ENCODE measurements around the gene ATG16L2. TPM values are rescaled to one million over a fixed set of nuclear protein-coding genes. Genes with fewer than 3 reads are reported as not detected.
A peak's percentile ranks its signal among the peaks of the same experiment; 100 is the strongest.

ATG16L2 gene
- total and polyA plus RNA-seq, 9 of the 15 experiments (the other 6 are each of a cell fraction or from before 2014, with no cell fraction given): 0.18 to 11.2 (median 6.2) TPM

GRCh38 chr11:72813740-72814285, 398 bp upstream of the ATG16L2 start (continued):
- TF ChIP-seq CTCFL (IDR thresholded peaks at IDR 0.05; ENCODE audit: borderline replicate concordance, insufficient read depth, low read depth, low read length, poor library complexity, severe bottlenecking) (no peak), DMBX1 (CRISPR knock-in tag; IDR thresholded peaks at IDR 0.05; ENCODE audit: borderline replicate concordance) (no peak), FOXK2 (conservative IDR thresholded peaks at IDR 0.05 in 1 of 2, IDR thresholded peaks at IDR 0.05 in 1 of 2; ENCODE audit: low read depth in 2 of 2) (peak in 1 of 2 experiments; percentile 99; a peak in 2 of 4 replicates), SMC3 (conservative IDR thresholded peaks at IDR 0.05; ENCODE audit: insufficient read depth, low read depth, low read length) (no peak), CCNT2 (IDR thresholded peaks at IDR 0.05; ENCODE audit: borderline replicate concordance, extremely low read depth, insufficient read length, low read depth, low read length) (no peak), ZNF398 (CRISPR knock-in tag; IDR thresholded peaks at IDR 0.05) (no peak), CBFA2T3 (IDR thresholded peaks at IDR 0.05) (peak; percentile 68), KAT8 (IDR thresholded peaks at IDR 0.05; ENCODE audit: low read depth) (no peak), OTX1 (CRISPR knock-in tag; IDR thresholded peaks at IDR 0.05) (no peak), ARID3B (CRISPR knock-in tag; IDR thresholded peaks at IDR 0.05; ENCODE audit: borderline replicate concordance) (no peak), GTF2F1 (IDR thresholded peaks at IDR 0.05; ENCODE audit: low read depth, low read length) (no peak), ZNF696 (CRISPR knock-in tag; conservative IDR thresholded peaks at IDR 0.05) (no peak), SMAD2 (IDR thresholded peaks at IDR 0.05; ENCODE audit: low read depth, low read length) (no peak), ZNF212 (CRISPR knock-in tag; IDR thresholded peaks at IDR 0.05) (no peak), GABPB2 (CRISPR knock-in tag; conservative IDR thresholded peaks at IDR 0.05) (no peak), BRF2 (IDR thresholded peaks at IDR 0.05; ENCODE audit: borderline replicate concordance, insufficient read depth, insufficient read length) (no peak), CEBPB (tag; IDR thresholded peaks at IDR 0.05) (no peak), ZNF707 (CRISPR knock-in tag; conservative IDR thresholded peaks at IDR 0.05) (no peak), XRCC3 (IDR thresholded peaks at IDR 0.05) (no peak), HDGF (IDR thresholded peaks at IDR 0.05) (no peak), PHB2 (IDR thresholded peaks at IDR 0.05; ENCODE audit: low read depth) (no peak)

Data from K562 (cell line).